ENCODE measurements around the gene IFT74. TPM values are rescaled to one million over a fixed set of nuclear protein-coding genes. Genes with fewer than 3 reads are reported as not detected.

Gene IFT74
- total and polyA plus RNA-seq, 2 donors (not counting 1 experiment from before 2014, with no cell fraction given), result 12.8 to 18.0 TPM

- H3K9me3 ChIP-seq (ENCODE audit: control insufficient read depth, insufficient read depth, low read depth, low read length), result no peaks in the 10 kb centered on the region
- no peak overlapping the region for H2AFZ ChIP-seq (ENCODE audit: low read length)
- no peak overlapping the region for H3K4me3 ChIP-seq (replicated peaks in 1 of 4; ENCODE audit: control extremely low read depth in 1 of 4, insufficient read depth in 1 of 4, low read depth in 3 of 4, low read length in 4 of 4)
- TF ChIP-seq CTCF (conservative IDR thresholded peaks at IDR 0.05 in 1 of 2, IDR thresholded peaks at IDR 0.05 in 1 of 2; ENCODE audit: low read depth in 1 of 2, low read length in 2 of 2), result no peak
- H3K27me3 ChIP-seq (ENCODE audit: control insufficient read depth, insufficient read depth, low read length), result no peaks in the 10 kb centered on the region
- no peaks in the 10 kb centered on the region for H4K20me1 ChIP-seq (ENCODE audit: control insufficient read depth, extremely low read depth, insufficient read depth, low read length)
- peaks cover 78% of the 10 kb centered on the region for H3K79me2 ChIP-seq (ENCODE audit: control insufficient read depth, insufficient read depth, low read length)
- DNase-seq (ENCODE audit: low read depth in 2 of 2), result no peak
- H3K9ac ChIP-seq (ENCODE audit: insufficient read depth, low read length), result no peak overlapping the region
- no peak overlapping the region for H3K4me2 ChIP-seq (ENCODE audit: extremely low read depth, insufficient read depth, low read length)
- no peaks in the 10 kb centered on the region for H3K4me1 ChIP-seq (ENCODE audit: control insufficient read depth, extremely low read depth, insufficient read depth, low read length)
- no peaks in the 10 kb centered on the region for H3K36me3 ChIP-seq (ENCODE audit: control insufficient read depth, insufficient read depth, low read length)
- H3K27ac ChIP-seq (ENCODE audit: insufficient read depth, low read length), result no peak overlapping the region
Measured at GRCh38 chr9:26937816-26938371, 18.3 kb upstream of the IFT74 start.

- Histone ChIP-seq H3K4me3 (replicated peaks in 1 of 4; ENCODE audit: control extremely low read depth in 1 of 4, insufficient read depth in 1 of 4, low read depth in 3 of 4, low read length in 4 of 4) (no peak overlapping the region), H2AFZ (ENCODE audit: low read length) (no peak overlapping the region), H3K27me3 (ENCODE audit: control insufficient read depth, insufficient read depth, low read length) (no peaks in the 10 kb centered on the region), H3K4me2 (ENCODE audit: extremely low read depth, insufficient read depth, low read length) (no peak overlapping the region), H3K79me2 (ENCODE audit: control insufficient read depth, insufficient read depth, low read length) (peaks cover 93% of the 10 kb centered on the region), H3K36me3 (ENCODE audit: control insufficient read depth, insufficient read depth, low read length) (no peaks in the 10 kb centered on the region), H3K9ac (ENCODE audit: insufficient read depth, low read length) (no peak overlapping the region), H3K4me1 (ENCODE audit: control insufficient read depth, extremely low read depth, insufficient read depth, low read length) (no peaks in the 10 kb centered on the region), H3K27ac (ENCODE audit: insufficient read depth, low read length) (no peak overlapping the region), H3K9me3 (ENCODE audit: control insufficient read depth, insufficient read depth, low read depth, low read length) (no peaks in the 10 kb centered on the region), H4K20me1 (ENCODE audit: control insufficient read depth, extremely low read depth, insufficient read depth, low read length) (no peaks in the 10 kb centered on the region)
- TF ChIP-seq EZH2 (IDR thresholded peaks at IDR 0.05; ENCODE audit: low read length, missing control alignments), result no peak
- TF ChIP-seq CTCF (conservative IDR thresholded peaks at IDR 0.05 in 1 of 2, IDR thresholded peaks at IDR 0.05 in 1 of 2; ENCODE audit: low read depth in 1 of 2, low read length in 2 of 2), result no peak
- peak in 1 of 2 donors; percentile 10 for DNase-seq (ENCODE audit: low read depth in 2 of 2)
Measured at GRCh38 chr9:26939955-26940711, 16.1 kb upstream of the IFT74 start.

GRCh38 chr9:26940779-26941178, 15.4 kb upstream of the IFT74 start:
- Histone ChIP-seq H3K4me2 (ENCODE audit: extremely low read depth, insufficient read depth, low read length) (no peak overlapping the region), H3K36me3 (ENCODE audit: control insufficient read depth, insufficient read depth, low read length) (no peaks in the 10 kb centered on the region), H3K9ac (ENCODE audit: insufficient read depth, low read length) (no peak overlapping the region), H3K9me3 (ENCODE audit: control insufficient read depth, insufficient read depth, low read depth, low read length) (no peaks in the 10 kb centered on the region), H3K79me2 (ENCODE audit: control insufficient read depth, insufficient read depth, low read length) (peaks cover 95% of the 10 kb centered on the region), H3K27me3 (ENCODE audit: control insufficient read depth, insufficient read depth, low read length) (no peaks in the 10 kb centered on the region), H2AFZ (ENCODE audit: low read length) (no peak overlapping the region), H4K20me1 (ENCODE audit: control insufficient read depth, extremely low read depth, insufficient read depth, low read length) (no peaks in the 10 kb centered on the region), H3K27ac (ENCODE audit: insufficient read depth, low read length) (no peak overlapping the region), H3K4me3 (replicated peaks in 1 of 4; ENCODE audit: control extremely low read depth in 1 of 4, insufficient read depth in 1 of 4, low read depth in 3 of 4, low read length in 4 of 4) (no peak overlapping the region), H3K4me1 (ENCODE audit: control insufficient read depth, extremely low read depth, insufficient read depth, low read length) (no peaks in the 10 kb centered on the region)
- DNase-seq (ENCODE audit: low read depth in 2 of 2), result no peak
- TF ChIP-seq EZH2 (IDR thresholded peaks at IDR 0.05; ENCODE audit: low read length, missing control alignments), result no peak
- no peak for TF ChIP-seq CTCF (conservative IDR thresholded peaks at IDR 0.05 in 1 of 2, IDR thresholded peaks at IDR 0.05 in 1 of 2; ENCODE audit: low read depth in 1 of 2, low read length in 2 of 2)
